Pancreas (tissue), 10 donors: ENCODE results near the gene CUZD1. TPM values are rescaled to one million over a fixed set of nuclear protein-coding genes. Genes with fewer than 3 reads are reported as not detected.

ENCODE experiments used
- ATAC-seq, 4 donors: fragments of 200-7000 bp; cut with Tn5 transposase; one replicate each; pipeline versions ENCODE4 v1.8.0 to v1.9.1; 2020; ENCODE audit warnings: mild to moderate bottlenecking in 4 of 4, moderate library complexity in 4 of 4
- DNase-seq, 6 donors: peaks; one replicate each; pipeline ENCODE4 v3.0.0-alpha.2; 2020
- FAIRE-seq: peaks from 2 replicates; lab custom pipeline; 2012; peaks lifted over from hg19 to GRCh38; lab: Jason Lieb, UNC
- H3K27ac ChIP-seq, 4 donors: fragments of 200-600 bp; sonication (generic); 1 replicate in 3 of 4; 2 replicates in 1 of 4; pipeline versions ENCODE4 v1.5.0 to v1.8.0; 2020
- H3K27me3 ChIP-seq, 4 donors: fragments of 200-600 bp; one replicate each; pipeline ENCODE4 v1.8.0; 2021
- H3K36me3 ChIP-seq, 3 donors: fragments of 200-600 bp; sonication (generic) in 1 of 3; one replicate each; pipeline versions ENCODE4 v1.5.0 to v1.8.0; 2020 to 2021
- H3K4me1 ChIP-seq, 3 donors: fragments of 200-600 bp; one replicate each; pipeline ENCODE4 v1.8.0; 2021
- H3K4me3 ChIP-seq, 4 donors: fragments of 200-600 bp; sonication (generic) in 2 of 4; one replicate each; pipeline versions ENCODE4 v1.5.0 to v1.8.0; 2020 to 2021
- H3K9me3 ChIP-seq, 4 donors: fragments of 200-600 bp; one replicate each; pipeline ENCODE4 v1.8.0; 2021
- CTCF ChIP-seq, 4 donors: fragments of 200-600 bp; sonication (generic) in 3 of 4; IDR thresholded peaks; one replicate each; pipeline versions ENCODE4 v1.5.0 to v1.8.0; 2021; ENCODE audit warnings: antibody characterized with exemption in 4 of 4
- WGBS, 2 donors: extraction: QIAGEN DNeasy Blood & Tissue Kit; methylation state at CpG; one replicate each; pipeline ENCODE4 v1.1.7; 2013; 5-methylcytosine and 5-hydroxymethylcytosine counted together
- intact Hi-C, 3 donors: fragments of 100-400 bp; cut with DNase I; formaldehyde crosslinking; loops; one replicate each; pipeline versions ENCODE4 v1.11.1 to v1.14.2; 2022
- polyA plus RNA-seq, 2 donors: library from polyadenylated mRNA; stranded (reverse); fragments of 200-250 nt; gene quantifications; one replicate each; pipeline ENCODE4 v1.2.3, GENCODE V29; 2013
- total RNA-seq, 6 donors: library from RNA; stranded (reverse); fragmentation: NEBNext Ultra II Directional in 4 of 6; extraction: Animal tissue kit (Norgen Biotek cat#: 25700) in 4 of 6; gene quantifications; one replicate each; pipeline versions ENCODE4 v1.2.1 to v1.2.4, GENCODE V29; 2021 to 2023
- donor health status: healthy with polysubstance abuse.
- donor health status: DM: no; HTN: no; CAD: no; lungs with moderate emphysema.
- donor health status: DM: no; HTN: no; CAD: no.
- donor health status: control.
- donor health status: control.
- donor health status: Bipolar disorder and iron deficiency.
- donor health status: DM: yes; HTN: yes; CAD: no.
- donor health status: DM: no; HTN: no; CAD: no.
- donor health status: DM: no; HTN: no; CAD: no.
- donor health status: DM: yes; HTN: yes; CAD: no.

CUZD1 gene
- total RNA-seq (1,000 to 10,000 TPM in 4 of 6 donors, 100 to 1,000 TPM in 2; 734 to 3,085 (median 1,884) TPM), polyA plus RNA-seq (1,000 to 10,000 TPM; 2,023 to 2,052 TPM)

GRCh38 chr10:122845783-122846332, at the start of gene CUZD1:
Gene CUZD1 (minus strand): TSS chr10:122845857. CDS start chr10:122845843, 14 bp downstream.
- intact Hi-C loops: no loop called here
- Histone ChIP-seq H3K4me3 (peak within 1 kb of the TSS; percentile 7 to 56 (median 36)), H3K36me3 (peaks cover 0 to 27% (median 0%) of the 10 kb centered on the region in 3 donors), H3K9me3 (no peaks in the 10 kb centered on the region), H3K4me1 (peaks cover 13 to 42% (median 24%) of the 10 kb centered on the region in 3 donors), H3K27ac (peak within 1 kb of the TSS; percentile 57 to 86 (median 77)), H3K27me3 (no peaks in the 10 kb centered on the region)
- no peak for TF ChIP-seq CTCF (IDR thresholded peaks at IDR 0.05)
- WGBS, 2 donors: 38 to 39% methylated on average over 5 of the region's 5 CpGs
- DNase-seq (peak in 5 of 6 donors; percentile 83 to 95 (median 92)), FAIRE-seq (no peak), ATAC-seq (peak; percentile 55 to 79 (median 68))

GRCh38 chr10:122894261-122894944, 48.7 kb upstream of the CUZD1 start:
- no peak overlapping the region for H3K4me3 ChIP-seq
- H3K36me3 ChIP-seq: no peaks in the 10 kb centered on the region
- H3K9me3 ChIP-seq: no peaks in the 10 kb centered on the region
- no peak for TF ChIP-seq CTCF (IDR thresholded peaks at IDR 0.05)
- WGBS, 2 donors: 86 to 89% methylated on average over 5 of the region's 5 CpGs
- ATAC-seq (no peak), DNase-seq (no peak), FAIRE-seq (no peak)
- no peaks in the 10 kb centered on the region for H3K4me1 ChIP-seq
- intact Hi-C loops: no loop called here
- no peaks in the 10 kb centered on the region for H3K27me3 ChIP-seq
- no peak overlapping the region for H3K27ac ChIP-seq

GRCh38 chr10:122884166-122884565, 38.5 kb upstream of the CUZD1 start:
- H3K4me3 ChIP-seq: no peak overlapping the region
- ATAC-seq (no peak), FAIRE-seq (no peak), DNase-seq (no peak)
- 98 to 100% methylated on average over 1 of the region's 1 CpG for WGBS, 2 donors
- TF ChIP-seq CTCF (IDR thresholded peaks at IDR 0.05): no peak
- H3K27me3 ChIP-seq: no peaks in the 10 kb centered on the region
- no peaks in the 10 kb centered on the region for H3K9me3 ChIP-seq
- intact Hi-C loops: no loop called here
- H3K4me1 ChIP-seq: peaks cover 0 to 2% (median 0%) of the 10 kb centered on the region in 3 donors
- H3K36me3 ChIP-seq: no peaks in the 10 kb centered on the region
- no peak overlapping the region for H3K27ac ChIP-seq

GRCh38 chr10:122882766-122883165, 37.1 kb upstream of the CUZD1 start:
- no peak for TF ChIP-seq CTCF (IDR thresholded peaks at IDR 0.05)
- ATAC-seq (no peak), FAIRE-seq (no peak), DNase-seq (no peak)
- intact Hi-C loops: no loop called here
- Histone ChIP-seq H3K27me3 (no peaks in the 10 kb centered on the region), H3K9me3 (no peaks in the 10 kb centered on the region), H3K27ac (no peak overlapping the region), H3K4me3 (no peak overlapping the region), H3K36me3 (no peaks in the 10 kb centered on the region), H3K4me1 (peaks cover 0 to 10% (median 0%) of the 10 kb centered on the region in 3 donors)
